Stomach (tissue), 4 donors: ENCODE results near the gene CDK15.

ENCODE experiments used
- POLR2A ChIP-seq, 4 donors: fragments of 450-650 bp; IDR thresholded peaks; one replicate each; pipeline ENCODE4 v1.6.1; 2016; ENCODE audit warnings: antibody characterized with exemption in 4 of 4, control low read depth in 2 of 4, mild to moderate bottlenecking in 1 of 4, moderate library complexity in 1 of 4
- TF ChIP-seq, protein P1 (sequence below), 7 experiments: fragments of 450-650 bp in 4 of 7; fragments of 200-600 bp in 3 of 7; sonication (generic) in 3 of 7; IDR thresholded peaks; one replicate each; pipeline ENCODE4 v1.5.1; 2016 to 2019; ENCODE audit warnings: antibody characterized with exemption in 7 of 7, control low read depth in 2 of 7, mild to moderate bottlenecking in 1 of 7

DNA sequence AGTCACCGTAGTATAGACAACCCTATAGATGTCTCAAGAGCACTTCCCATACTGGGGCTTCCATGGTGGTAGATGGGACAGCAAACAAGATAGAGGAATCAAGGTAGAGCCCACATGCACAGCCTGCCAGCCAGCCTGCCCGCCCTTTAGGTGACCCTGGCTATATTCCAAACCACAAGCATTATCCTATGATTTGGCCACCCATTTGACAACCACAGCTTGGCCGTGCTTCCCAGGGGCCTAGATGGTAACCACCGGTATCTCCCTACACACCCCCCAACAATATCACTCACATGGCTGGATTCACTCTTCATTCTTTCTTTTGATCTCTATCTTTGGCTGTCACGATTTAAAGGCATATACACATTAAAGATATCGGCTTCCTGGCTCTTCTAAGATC, 85.3 kb downstream of the CDK15 start:
- TF ChIP-seq, protein P1, sequence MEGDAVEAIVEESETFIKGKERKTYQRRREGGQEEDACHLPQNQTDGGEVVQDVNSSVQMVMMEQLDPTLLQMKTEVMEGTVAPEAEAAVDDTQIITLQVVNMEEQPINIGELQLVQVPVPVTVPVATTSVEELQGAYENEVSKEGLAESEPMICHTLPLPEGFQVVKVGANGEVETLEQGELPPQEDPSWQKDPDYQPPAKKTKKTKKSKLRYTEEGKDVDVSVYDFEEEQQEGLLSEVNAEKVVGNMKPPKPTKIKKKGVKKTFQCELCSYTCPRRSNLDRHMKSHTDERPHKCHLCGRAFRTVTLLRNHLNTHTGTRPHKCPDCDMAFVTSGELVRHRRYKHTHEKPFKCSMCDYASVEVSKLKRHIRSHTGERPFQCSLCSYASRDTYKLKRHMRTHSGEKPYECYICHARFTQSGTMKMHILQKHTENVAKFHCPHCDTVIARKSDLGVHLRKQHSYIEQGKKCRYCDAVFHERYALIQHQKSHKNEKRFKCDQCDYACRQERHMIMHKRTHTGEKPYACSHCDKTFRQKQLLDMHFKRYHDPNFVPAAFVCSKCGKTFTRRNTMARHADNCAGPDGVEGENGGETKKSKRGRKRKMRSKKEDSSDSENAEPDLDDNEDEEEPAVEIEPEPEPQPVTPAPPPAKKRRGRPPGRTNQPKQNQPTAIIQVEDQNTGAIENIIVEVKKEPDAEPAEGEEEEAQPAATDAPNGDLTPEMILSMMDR (IDR thresholded peaks at IDR 0.05): no peak
- TF ChIP-seq POLR2A (IDR thresholded peaks at IDR 0.05): no peak
